SH-SY5Y (cell line): Measurements from ENCODE around the gene COMMD2.

Source experiments
- GATA2 ChIP-seq: IDR thresholded peaks from 2 replicates; pipeline ENCODE4 v1.6.1; 2011; ENCODE audit warnings: mild to moderate bottlenecking, low read depth, low read length
- GATA3 ChIP-seq: IDR thresholded peaks from 2 replicates; pipeline ENCODE4 v1.6.1; 2011; ENCODE audit warnings: low read depth, mild to moderate bottlenecking, low read length, moderate library complexity

- TF ChIP-seq GATA2 = no peak
- TF ChIP-seq GATA3 = no peak
Measured at GRCh38 chr3:149713730-149714654, 38.3 kb downstream of the COMMD2 start.
